NCI-H1436 (cell line): ENCODE data around the gene TRMT1.
"Not testable (repeated sequence)": the region's sequence is repeated elsewhere in the genome, so short reads cannot be mapped to it uniquely, and the experiment has no call there.

Experiments
- DNase-seq: peaks from one replicate; lab custom pipeline; 2025; lab: John Stamatoyannopoulos, UW

The TRMT1 gene

GRCh38 chr19:13150187-13150930 lies 33.8 kb upstream of the TRMT1 start, which contains the start of the genes IER2 and STX10:
TSS of gene IER2 (plus strand) at chr19:13150411. CDS start at chr19:13153187, 2,776 bp downstream.
TSS of gene STX10 (minus strand) at chr19:13150375. CDS start at chr19:13150173, 202 bp downstream.
- DNase-seq = peak; percentile 87

- peak; percentile 23 for DNase-seq
Observed at GRCh38 chr19:13149628-13150186, 33.2 kb upstream of the TRMT1 start.

- DNase-seq = not testable (repeated sequence)
Observed at GRCh38 chr19:13149173-13149627, 32.7 kb upstream of the TRMT1 start.

GRCh38 chr19:13146763-13147563 lies 30.4 kb upstream of the TRMT1 start:
- no peak for DNase-seq

GRCh38 chr19:13139633-13140311 lies 23.2 kb upstream of the TRMT1 start:
- DNase-seq = no peak

- no peak for DNase-seq
Observed at GRCh38 chr19:13138916-13139198, 22.3 kb upstream of the TRMT1 start.

GRCh38 chr19:13138171-13138915 lies 21.8 kb upstream of the TRMT1 start:
- no peak for DNase-seq

GRCh38 chr19:13137290-13137794 lies 20.8 kb upstream of the TRMT1 start:
- DNase-seq = no peak

GRCh38 chr19:13135068-13136062 lies 18.8 kb upstream of the TRMT1 start:
- no peak for DNase-seq

- no peak for DNase-seq
Observed at GRCh38 chr19:13134626-13135025, 18.1 kb upstream of the TRMT1 start.

- DNase-seq = no peak
Observed at GRCh38 chr19:13133241-13133870, 16.8 kb upstream of the TRMT1 start.

GRCh38 chr19:13132471-13133180 lies 16.1 kb upstream of the TRMT1 start:
- no peak for DNase-seq

GRCh38 chr19:13130886-13131490 lies 14.4 kb upstream of the TRMT1 start:
- no peak for DNase-seq

GRCh38 chr19:13129384-13129783 lies 12.8 kb upstream of the TRMT1 start:
- DNase-seq = no peak

GRCh38 chr19:13128583-13128982 lies 12.0 kb upstream of the TRMT1 start:
- no peak for DNase-seq

GRCh38 chr19:13127811-13128575 lies 11.5 kb upstream of the TRMT1 start:
- DNase-seq = no peak

GRCh38 chr19:13127051-13127450 lies 10.5 kb upstream of the TRMT1 start:
- DNase-seq = no peak
